Measurements from ENCODE around the gene NIM1K.
"Not testable (repeated sequence)": the region's sequence is repeated elsewhere in the genome, so short reads cannot be mapped to it uniquely, and the experiment has no call there.

NIM1K gene

GRCh38 chr5:43281840-43282658 is 90.0 kb downstream of the NIM1K start:
- no peak for DNase-seq (ENCODE audit: low read depth)

- no peak for DNase-seq (ENCODE audit: low read depth)
Observed at GRCh38 chr5:43286623-43287022, 94.6 kb downstream of the NIM1K start.

GRCh38 chr5:43287493-43287892 is 95.5 kb downstream of the NIM1K start:
- DNase-seq (ENCODE audit: low read depth), result no peak

GRCh38 chr5:43288269-43288831 is 96.3 kb downstream of the NIM1K start:
- DNase-seq (ENCODE audit: low read depth), result no peak

GRCh38 chr5:43290726-43291125 is 98.7 kb downstream of the NIM1K start:
- DNase-seq (ENCODE audit: low read depth), result no peak

DNA sequence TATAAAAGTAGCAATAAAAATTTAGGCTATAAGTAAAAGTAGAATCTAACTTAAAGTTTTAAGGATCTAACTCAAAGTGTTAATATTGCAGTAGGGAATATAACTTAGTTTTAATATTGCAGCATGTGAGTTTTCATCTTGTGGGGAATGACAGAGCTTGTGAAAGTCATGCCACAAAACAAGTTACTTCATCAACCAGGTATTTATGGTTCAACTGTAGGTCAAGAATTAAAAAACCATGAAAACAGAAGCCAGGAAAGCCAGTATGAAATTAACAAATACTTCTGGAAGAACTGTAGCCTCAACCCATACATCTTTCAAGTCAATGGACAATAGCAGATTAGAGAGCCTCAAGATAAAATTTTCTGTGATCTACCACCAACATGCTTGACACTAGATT is 102.2 kb downstream of the NIM1K start:
- no peak for DNase-seq (ENCODE audit: low read depth)

- no peak for DNase-seq (ENCODE audit: low read depth)
Observed at GRCh38 chr5:43295202-43295601, 103.2 kb downstream of the NIM1K start.

DNA sequence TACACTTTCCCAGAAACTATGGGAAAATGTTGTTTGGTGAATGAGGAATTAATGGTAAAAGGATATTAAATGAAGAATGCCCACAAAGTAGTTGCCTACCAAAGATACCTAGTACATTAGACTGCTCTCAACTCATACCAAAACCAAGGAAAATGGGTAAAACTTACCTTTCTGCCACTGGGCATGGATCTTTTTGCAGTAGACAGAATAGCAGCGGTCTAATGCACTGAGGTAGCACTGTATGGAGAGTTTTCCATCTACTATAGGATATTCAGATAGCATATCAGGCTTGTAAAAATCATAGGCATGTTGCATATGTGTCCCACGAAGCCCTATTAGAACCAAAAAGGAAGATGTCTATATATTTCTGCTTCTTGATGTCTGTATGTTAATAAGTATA is 104.8 kb downstream of the NIM1K start:
- no peak for DNase-seq (ENCODE audit: low read depth)

DNA sequence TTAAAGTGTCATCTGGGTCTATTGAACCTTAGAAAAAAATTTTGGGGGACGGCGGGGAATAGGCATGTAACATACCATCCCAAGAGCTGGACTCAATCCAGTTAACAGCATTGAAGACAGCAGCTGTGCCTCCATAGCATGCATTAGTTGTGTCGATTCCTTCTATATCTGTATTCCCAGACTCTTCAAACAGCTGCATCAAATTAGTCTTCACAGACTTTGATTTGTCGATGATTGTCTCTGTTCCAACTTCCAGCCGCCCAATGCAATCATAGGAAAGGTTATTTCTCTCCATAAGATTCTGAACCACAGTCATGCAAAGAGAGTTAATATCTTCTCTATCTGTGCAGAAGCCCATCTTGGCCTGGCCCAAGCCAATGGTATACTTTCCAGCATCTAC is 106.4 kb downstream of the NIM1K start:
- no peak for DNase-seq (ENCODE audit: low read depth)

DNA sequence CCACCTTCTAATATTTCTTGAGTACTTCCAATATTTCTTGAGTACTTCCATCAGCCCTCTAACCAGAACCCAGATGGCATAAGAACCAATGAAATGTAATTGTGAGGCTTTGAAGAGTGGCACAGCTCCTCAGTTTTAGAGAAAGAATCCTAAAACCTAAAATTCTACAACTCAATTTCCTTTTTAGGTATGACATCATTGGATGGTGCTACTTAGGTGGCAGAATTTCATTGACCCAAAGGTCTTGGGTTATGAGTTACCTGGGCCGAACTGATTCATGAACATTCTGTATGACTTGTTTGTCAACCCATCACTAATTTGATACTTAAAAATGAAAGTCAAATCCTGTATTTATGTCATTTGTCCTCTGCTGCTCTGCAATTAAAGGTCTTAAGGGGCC is 108.1 kb downstream of the NIM1K start:
- no peak for DNase-seq (ENCODE audit: low read depth)

GRCh38 chr5:43301653-43302091 is 109.6 kb downstream of the NIM1K start:
- DNase-seq (ENCODE audit: low read depth), result no peak

DNA sequence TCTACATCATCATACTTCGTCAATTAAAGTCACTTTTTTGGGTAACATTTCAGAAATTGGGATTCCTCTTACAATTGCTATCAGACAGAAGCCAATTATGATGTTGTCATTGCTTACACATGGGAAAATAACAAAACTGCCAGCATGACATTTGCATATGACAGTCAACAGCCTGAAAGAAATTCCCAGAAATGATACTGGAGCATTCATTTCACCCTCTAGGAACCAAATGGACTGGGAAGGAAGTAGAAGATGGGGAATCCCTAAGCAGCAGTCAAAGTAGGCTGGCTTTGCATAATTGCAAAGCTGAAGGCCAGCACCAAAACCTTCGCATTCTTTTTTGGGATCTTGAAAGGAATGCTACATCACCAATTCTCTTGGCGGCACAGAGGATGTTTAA is 110.5 kb downstream of the NIM1K start:
- DNase-seq (ENCODE audit: low read depth), result no peak

GRCh38 chr5:43303242-43303641 is 111.2 kb downstream of the NIM1K start:
- DNase-seq (ENCODE audit: low read depth), result no peak

GRCh38 chr5:43304525-43304924 is 112.5 kb downstream of the NIM1K start:
- no peak for DNase-seq (ENCODE audit: low read depth)

- DNase-seq (ENCODE audit: low read depth), result no peak
Observed at GRCh38 chr5:43305948-43306565, 114.0 kb downstream of the NIM1K start.

DNA sequence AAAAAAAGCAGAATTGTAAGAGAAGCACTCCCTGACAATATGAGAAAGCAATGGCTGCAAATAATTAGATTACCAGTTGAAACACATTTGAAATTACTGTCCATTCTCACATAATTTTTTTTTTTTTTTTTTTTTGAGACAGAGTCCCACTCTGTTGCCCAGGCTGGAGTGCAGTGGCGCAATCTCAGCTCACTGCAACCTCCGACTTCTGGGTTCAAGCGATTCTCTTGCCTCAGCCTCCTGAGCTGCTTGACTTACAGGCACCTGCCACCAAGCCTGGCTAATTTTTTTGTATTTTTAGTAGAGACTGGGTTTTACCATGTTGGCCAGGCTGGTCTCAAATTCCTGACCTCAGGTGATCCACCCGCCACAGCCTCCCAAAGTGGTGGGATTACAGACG is 114.9 kb downstream of the NIM1K start:
- DNase-seq (ENCODE audit: low read depth), result not testable (repeated sequence)

GRCh38 chr5:43309122-43309521 is 117.1 kb downstream of the NIM1K start:
- DNase-seq (ENCODE audit: low read depth), result no peak

DNA sequence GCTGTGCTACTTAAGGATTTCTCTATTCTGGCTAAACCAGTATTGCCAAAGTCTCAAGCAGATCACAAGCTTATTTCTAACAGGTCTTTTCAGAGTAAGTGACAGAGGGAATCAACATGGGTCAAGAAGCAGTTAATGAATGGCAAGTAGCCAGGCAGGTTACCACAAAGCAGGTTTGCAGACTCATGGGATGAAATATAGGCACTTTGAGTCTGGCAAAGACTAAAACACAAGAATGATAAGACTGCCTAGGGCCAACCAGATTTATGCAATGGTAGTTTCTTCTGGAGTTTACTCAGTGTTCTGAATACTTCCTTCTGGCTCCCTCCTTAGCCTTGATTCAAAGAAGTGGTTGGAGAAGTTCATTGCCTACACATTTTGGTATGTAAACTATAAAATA is 117.6 kb downstream of the NIM1K start:
- DNase-seq (ENCODE audit: low read depth), result no peak

DNA sequence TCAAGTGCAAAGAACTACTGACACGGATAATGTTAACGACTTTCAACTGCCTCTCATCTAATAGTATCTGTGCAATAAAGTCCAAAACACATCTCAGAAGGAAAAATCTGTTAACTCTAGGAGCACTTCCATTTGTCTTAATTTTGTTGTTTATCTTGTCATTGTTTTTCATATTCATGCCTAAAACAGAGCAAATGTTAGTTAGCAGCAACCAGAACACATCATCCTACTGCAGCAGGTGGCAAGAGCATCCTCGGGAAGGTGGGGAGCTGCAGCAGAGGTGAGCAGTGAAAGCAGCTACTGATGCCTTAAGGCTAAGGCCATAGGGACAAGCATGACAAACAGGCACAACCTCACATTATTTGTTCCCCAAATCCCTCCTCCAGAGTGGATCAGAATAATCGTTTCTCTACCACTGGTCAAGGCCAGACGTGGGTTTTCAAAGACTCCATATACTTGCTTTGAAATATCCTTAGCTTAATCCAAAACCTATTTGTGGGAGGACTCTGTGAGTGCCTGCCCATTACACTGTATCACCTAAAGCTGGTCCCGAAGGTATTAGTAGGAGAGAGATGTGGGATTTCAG is 120.1 kb downstream of the NIM1K start:
- DNase-seq (ENCODE audit: low read depth), result no peak

GRCh38 chr5:43312699-43313034 is 120.6 kb downstream of the NIM1K start:
- DNase-seq (ENCODE audit: low read depth), result no peak

- peak; percentile 97 for DNase-seq (ENCODE audit: low read depth)
Observed at GRCh38 chr5:43313035-43313853, 121.2 kb downstream of the NIM1K start, which contains the start of gene HMGCS1. HMGCS1 (minus strand) TSS chr5:43313412; CDS start chr5:43298965, 14,447 bp downstream.

DNA sequence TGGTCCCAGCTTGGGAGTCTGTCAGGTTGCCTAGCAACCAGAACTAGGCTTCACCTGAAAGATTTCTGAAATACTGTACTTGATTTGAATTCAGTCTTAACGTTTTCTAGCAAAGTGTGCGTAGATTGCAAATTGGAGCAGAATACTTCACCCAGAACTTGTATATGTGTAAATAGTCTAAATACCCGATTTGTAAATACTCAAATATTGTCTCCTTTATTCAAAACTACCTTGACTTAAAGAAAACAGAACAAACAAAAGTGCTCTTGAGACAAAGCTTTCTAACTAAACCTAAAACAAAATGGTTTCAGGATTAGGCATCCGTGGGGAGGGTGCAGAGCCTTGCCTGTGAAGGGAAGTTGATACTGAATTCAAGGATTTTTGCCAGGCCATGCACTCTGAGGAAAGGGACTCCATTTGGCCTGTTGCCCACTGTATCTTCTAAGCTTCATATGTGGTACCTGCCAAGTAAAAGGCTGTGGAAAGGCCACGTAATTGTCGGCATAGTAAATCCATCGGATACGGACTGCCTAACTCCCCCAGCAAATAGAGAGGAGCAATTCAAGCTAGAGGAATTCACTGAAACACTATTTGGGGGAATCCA is 121.9 kb downstream of the NIM1K start:
- DNase-seq (ENCODE audit: low read depth), result no peak

Data from stimulated activated CD8-positive, alpha-beta memory T cell treated with anti-CD3 and anti-CD28 coated beads, Interleukin-15, amount 100 ng/mL, for 1 hour (primary cell).